Stromal cell of bone marrow (primary cell): ENCODE data around the gene CMTM2.
"Not testable (repeated sequence)": the region's sequence is repeated elsewhere in the genome, so short reads cannot be mapped to it uniquely, and the experiment has no call there.

Source experiments
- DNase-seq: peaks from one replicate; pipeline ENCODE4 v3.0.0-alpha.2; 2012; ENCODE audit warnings: low read depth

The CMTM2 gene

DNA sequence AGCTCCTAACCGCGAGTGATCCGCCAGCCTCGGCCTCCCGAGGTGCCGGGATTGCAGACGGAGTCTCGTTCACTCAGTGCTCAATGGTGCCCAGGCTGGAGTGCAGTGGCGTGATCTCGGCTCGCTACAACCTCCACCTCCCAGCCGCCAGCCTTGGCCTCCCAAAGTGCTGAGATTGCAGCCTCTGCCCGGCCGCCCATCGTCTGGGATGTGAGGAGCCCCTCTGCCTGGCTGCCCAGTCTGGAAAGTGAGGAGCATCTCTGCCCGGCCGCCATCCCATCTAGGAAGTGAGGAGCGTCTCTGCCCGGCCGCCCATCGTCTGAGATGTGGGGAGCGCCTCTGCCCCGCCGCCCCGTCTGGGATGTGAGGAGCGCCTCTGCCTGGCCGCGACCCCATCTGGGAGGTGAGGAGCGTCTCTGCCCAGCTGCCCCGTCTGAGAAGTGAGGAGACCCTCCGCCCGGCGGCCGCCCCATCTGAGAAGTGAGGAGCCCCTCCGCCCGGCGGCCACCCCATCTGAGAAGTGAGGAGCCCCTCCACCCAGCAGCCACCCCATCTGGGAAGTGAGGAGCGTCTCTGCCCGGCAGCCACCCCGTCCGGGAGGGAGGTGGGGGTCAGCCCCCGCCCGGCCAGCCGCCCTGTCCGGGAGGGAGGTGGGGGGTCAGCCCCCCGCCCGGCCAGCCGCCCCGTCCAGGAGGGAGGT is 51.4 kb downstream of the CMTM2 start:
- not testable (repeated sequence) for DNase-seq

DNA sequence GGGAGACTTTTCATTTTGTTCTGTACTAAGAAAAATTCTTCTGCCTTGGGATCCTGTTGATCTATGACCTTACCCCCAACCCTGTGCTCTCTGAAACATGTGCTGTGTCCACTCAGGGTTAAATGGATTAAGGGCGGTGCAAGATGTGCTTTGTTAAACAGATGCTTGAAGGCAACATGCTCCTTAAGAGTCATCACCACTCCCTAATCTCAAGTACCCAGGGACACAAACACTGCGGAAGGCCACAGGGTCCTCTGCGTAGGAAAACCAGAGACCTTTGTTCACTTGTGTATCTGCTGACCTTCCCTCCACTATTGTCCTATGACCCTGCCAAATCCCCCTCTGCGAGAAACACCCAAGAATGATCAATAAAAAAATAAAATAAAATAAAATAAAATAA is 52.3 kb downstream of the CMTM2 start:
- DNase-seq = not testable (repeated sequence)

DNA sequence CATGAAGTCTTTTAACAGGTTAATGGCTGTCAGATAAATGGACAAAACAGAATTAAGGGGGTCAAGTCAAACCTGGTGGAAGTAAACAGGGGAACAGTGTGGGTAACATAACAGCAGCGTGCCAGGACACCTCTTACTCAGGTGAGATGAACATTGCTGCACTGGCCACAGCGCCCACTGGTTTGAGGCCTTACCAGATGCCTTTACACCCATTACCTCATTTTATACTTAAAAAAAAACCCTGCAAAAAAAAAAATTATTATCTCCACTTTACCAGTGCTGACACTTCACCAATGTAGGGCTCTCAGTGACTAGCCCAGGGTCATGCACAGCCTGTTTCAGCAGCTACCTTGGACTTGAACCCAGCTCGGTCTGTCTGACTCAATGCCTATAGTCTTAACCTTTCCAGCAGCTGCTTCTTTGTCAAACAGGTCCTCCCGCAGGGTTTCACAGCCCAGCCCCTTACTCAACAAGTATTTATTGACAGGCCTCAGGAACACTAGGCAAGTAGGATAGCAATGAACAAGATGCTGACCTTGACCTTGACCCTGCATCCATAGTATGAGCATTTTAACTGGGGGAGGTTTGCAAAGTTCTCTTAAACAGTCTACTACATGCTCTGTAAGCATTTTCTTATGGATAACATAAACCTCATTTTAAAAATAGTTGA is 55.4 kb downstream of the CMTM2 start:
- no peak for DNase-seq

DNA sequence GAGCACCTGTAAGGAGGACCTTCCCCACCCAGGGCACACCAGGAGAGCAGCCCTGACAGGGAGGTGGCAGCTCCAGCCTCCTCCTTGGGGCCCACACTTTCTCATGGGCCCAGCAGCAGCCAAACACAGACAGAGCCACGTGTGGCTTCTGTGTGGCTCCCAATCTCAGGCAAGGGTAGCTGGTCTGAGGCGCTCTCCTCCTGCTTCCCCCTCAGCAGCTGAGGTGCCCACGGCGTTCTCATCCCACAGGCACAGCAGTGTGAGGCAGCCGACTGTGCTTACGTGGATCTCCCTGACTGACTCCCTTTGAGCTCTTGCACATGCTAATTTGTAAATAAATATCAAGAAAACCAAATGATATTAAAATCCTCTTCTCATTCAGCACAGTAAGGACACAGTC is 56.1 kb downstream of the CMTM2 start:
- no peak for DNase-seq

DNA sequence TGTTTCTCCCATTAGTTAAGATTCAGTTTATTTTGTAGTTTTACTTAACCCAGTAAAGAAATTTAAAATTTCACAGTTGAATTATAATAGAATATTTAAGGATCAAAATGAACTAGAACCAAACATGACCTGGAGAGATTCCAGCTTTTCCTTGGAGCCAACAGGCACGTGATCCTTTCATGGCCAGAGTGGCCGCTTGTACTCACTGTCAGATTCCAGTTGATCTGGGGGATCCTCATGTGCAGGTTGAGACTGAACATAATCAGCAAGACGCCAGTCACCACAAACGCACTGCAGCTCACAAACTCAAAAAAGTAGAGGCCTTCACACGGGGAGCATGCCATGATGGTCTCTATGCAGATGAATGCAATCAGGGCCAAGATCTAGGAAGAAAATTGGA is 56.9 kb downstream of the CMTM2 start:
- no peak for DNase-seq

DNA sequence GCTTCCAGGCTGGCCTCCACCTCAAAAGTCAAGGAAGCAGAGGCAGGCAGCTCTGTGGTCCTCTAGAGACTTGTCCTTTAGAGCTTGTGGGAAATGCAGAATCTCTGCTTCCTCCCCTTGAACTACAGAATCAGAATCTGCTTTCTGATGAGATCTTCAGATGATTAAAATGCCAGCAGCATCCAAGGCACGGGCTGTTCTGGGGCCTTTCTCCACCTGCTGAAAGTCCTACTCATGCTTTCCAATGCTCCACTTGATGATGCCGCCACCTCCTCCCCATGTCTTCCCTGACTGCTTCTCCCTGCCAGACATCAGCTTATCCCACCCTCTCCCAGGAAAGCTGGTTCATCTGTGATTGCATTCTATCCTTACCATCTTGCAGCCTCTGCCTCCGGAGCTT is 58.5 kb downstream of the CMTM2 start:
- DNase-seq = no peak
